HG03175 (cell line): ENCODE results near the gene STK40.

Experiments
- ATAC-seq: cut with Tn5 transposase; IDR thresholded peaks from one replicate; pipeline ENCODE4 v1.9.1; 2021; ENCODE audit warnings: mild to moderate bottlenecking, moderate library complexity; ENCODE audit not compliant: unreplicated experiment

The STK40 gene

GRCh38 chr1:36346741-36347370 lies 38.9 kb downstream of the STK40 start:
- no peak for ATAC-seq

DNA sequence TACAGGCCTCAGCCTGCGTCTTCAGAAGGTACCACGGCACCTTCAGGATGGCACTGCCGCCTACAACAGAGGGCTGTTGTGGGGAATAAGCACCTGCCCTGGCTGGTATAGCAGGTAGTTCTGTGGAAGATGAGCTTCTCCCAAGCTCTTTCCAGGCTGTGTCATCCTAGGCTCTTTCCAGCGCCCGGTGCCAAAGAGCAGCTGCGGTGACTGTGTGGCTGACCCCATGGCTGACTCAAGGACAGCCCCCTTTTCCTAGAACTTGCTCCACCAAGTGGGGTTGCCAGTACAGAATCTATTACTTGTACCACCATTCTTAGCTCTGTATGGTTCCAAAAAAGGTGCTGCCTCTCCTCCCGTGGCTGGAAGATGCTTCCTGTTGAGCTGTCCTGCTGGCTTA lies 40.4 kb downstream of the STK40 start:
- ATAC-seq = no peak

- ATAC-seq = no peak
Observed at GRCh38 chr1:36344395-36344680, 41.4 kb downstream of the STK40 start.

DNA sequence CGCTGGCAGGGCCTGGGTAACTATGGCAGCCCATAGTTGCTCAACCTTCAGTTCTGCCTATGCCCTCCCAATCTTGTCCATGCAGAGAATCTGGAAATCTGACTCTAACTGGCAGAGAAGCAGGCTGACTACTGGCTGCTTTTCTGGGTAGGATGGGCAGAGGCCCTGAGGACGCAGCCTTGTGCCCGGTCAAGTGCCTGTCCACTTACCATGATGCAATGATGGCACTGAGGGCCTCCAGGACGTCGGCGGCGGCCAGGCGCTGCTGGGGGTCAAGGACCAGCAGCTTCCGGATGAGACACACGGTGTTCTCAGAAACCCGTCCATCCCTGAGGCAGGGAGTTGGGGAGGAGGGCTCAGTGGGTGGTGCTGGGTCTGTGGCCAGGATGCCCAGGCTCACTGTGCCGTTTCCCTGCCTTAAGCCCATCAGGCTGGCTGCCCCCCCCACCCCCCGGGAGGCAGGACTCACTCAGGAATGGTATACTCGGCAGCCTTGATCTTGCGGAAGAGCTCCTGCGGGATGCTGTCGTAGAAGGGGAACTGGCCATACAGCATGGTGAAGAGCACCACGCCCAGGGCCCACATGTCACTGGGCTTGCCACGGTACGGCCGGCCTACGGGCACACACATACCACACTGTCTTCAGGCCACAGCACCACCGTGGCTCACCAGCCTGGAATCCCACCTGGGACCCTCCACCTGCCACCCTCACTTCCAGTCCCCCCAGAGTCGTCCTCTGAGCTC lies 41.9 kb downstream of the STK40 start:
- no peak for ATAC-seq

- ATAC-seq = no peak
Observed at GRCh38 chr1:36342426-36343185, 43.1 kb downstream of the STK40 start.

DNA sequence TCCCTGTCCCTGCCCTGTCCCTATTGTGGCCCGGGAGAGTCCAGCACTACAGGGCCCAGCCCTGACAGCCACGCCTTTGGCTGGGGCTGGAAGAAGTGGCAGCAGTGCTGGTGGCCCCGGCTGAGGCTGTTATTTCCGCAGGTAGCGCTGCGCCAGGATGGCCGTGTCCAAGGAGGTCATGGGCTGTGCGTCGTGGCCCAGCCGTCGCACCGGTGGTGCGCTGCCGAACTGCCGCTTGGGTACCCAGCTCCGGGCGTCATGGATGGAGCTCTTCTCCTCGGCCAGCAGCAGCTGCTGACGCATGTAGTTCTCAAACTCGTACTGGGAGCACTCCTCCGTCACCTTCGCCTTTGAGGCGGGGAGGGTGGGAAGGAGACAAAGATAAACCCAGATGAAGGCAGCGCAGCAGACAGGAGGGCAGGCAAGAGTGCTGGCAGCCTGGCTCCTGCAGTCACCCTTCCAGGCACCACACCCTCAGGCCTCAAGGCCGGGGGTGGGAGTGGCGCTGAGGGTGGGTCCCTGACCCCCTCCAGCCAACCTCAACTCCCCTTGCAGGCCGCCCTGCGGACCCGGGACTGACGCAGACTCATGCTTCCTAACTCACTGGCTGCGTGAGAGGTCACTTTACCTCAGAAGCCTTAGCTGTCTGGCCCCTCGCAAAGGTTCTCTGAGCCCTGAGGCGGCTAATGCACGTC lies 44.0 kb downstream of the STK40 start:
- ATAC-seq = no peak

GRCh38 chr1:36339615-36340014 lies 46.1 kb downstream of the STK40 start:
- no peak for ATAC-seq

DNA sequence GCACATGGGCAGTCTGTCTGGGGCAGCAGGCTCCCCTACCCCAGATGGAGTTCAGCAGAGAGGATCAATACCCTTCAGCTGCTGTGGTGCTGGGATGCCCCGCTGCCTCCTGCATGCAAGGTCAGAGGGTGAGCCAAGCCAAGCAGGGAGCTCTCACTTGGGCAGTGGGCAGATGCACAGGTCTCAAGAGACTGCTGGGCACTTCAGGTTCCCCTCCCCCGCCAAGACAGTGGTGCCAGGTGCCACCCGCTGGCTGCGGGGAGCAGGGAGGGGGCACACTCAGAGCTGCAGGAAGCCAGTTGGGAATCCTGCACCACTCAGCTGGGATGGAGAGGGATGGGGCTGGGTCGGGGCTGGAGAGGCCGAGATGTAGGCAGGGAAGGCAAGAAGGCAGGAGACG lies 46.5 kb downstream of the STK40 start:
- ATAC-seq = no peak

DNA sequence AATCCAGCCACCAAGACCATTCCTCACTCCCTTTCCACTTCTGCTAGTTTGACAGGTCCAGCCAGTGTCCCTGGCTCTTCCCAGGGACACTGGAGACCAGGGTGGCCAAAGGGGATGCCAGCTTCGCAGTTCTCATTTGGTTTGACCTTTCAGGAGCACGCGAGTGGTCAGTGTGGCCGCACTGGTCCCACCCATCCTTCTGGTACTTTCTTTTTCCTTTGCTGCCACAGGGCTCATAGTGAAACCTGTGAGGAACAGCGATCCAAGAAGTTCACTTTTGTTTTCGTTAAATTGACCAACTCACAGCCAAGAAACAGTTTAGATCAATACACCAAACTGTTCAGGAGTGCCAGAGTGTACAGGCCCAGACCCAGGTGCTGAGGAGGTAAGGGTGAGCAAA lies 47.9 kb downstream of the STK40 start:
- ATAC-seq = no peak

DNA sequence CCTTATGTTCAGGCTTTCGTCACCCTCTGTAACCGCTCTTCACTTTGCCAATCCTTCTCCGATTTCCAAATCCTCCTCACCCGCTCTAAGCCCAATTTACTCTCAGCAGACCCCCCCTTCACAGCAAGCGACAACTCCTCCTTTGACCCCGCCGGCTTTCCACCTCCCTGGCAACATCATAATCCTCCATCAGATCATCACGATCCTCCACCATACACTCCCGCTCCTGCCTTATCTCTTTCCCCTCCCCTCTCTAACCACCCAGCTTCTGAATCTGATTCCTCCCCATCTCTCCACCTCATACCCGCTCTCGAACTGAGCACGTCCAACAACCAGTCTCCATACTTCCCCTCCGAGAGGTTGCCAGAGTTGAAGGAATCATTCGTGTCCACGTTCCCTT lies 54.8 kb downstream of the STK40 start:
- ATAC-seq = no peak

GRCh38 chr1:36329817-36330216 lies 55.9 kb downstream of the STK40 start:
- no peak for ATAC-seq

DNA sequence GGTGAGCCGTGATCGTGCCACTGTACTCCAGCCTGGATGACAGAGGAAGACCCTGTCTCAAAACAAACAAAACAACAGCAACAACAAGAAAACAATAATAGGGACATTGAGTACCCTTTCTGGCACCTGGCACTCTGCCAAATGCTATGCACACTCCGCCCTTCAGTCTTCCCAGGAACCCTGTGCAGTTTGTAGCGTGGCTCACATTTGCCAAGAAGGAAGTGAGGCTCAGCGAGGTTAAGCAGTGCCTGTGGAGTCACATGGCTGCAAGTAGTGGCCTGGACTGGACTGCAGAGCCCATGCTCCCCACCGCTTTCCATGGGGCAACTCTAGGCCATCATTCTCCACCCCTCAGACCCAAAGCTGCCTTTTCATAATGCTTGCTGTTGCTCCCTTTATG lies 57.0 kb downstream of the STK40 start:
- no peak for ATAC-seq

DNA sequence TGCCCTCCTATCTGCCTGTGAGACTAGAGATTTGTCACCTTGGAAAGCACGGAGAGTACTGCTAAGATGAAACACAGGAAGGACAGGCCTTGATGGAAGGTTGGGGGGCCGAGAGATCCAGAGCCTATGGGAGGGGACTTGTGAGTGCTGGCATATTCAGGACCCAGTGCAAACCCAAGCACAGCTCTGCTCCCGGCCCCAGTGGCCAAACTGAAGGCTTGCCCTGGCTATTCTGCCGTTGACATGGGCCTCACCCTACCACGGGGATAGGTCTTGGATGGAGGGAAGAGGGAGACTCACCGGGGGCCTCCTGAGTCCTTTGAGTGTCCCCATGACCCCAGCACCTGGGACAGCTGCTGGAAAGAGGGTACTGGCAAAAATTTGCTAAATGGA lies 57.6 kb downstream of the STK40 start:
- ATAC-seq = no peak

GRCh38 chr1:36327421-36328087 lies 58.2 kb downstream of the STK40 start:
- no peak for ATAC-seq

GRCh38 chr1:36326499-36326898 lies 59.2 kb downstream of the STK40 start:
- no peak for ATAC-seq

- no peak for ATAC-seq
Observed at GRCh38 chr1:36324353-36324703, 61.4 kb downstream of the STK40 start.

GRCh38 chr1:36323636-36324352 lies 61.9 kb downstream of the STK40 start, which contains the start of gene EVA1B:
EVA1B (minus strand) TSS chr1:36323645; CDS start chr1:36323037, 608 bp downstream.
- no peak for ATAC-seq

GRCh38 chr1:36322786-36323635 lies 62.7 kb downstream of the STK40 start:
- ATAC-seq = no peak

- ATAC-seq = no peak
Observed at GRCh38 chr1:36322041-36322785, 63.5 kb downstream of the STK40 start.
